ENCODE measurements around the gene CACNA1I. TPM values are rescaled to one million over a fixed set of nuclear protein-coding genes. Genes with fewer than 3 reads are reported as not detected.
A peak's percentile ranks its signal among the peaks of the same experiment; 100 is the strongest.

The CACNA1I gene
- total and polyA plus RNA-seq, 2 of the 8 experiments (the other 6 are each of a cell fraction or from before 2014, with no cell fraction given), result 0.77 to 1.2 TPM

DNA sequence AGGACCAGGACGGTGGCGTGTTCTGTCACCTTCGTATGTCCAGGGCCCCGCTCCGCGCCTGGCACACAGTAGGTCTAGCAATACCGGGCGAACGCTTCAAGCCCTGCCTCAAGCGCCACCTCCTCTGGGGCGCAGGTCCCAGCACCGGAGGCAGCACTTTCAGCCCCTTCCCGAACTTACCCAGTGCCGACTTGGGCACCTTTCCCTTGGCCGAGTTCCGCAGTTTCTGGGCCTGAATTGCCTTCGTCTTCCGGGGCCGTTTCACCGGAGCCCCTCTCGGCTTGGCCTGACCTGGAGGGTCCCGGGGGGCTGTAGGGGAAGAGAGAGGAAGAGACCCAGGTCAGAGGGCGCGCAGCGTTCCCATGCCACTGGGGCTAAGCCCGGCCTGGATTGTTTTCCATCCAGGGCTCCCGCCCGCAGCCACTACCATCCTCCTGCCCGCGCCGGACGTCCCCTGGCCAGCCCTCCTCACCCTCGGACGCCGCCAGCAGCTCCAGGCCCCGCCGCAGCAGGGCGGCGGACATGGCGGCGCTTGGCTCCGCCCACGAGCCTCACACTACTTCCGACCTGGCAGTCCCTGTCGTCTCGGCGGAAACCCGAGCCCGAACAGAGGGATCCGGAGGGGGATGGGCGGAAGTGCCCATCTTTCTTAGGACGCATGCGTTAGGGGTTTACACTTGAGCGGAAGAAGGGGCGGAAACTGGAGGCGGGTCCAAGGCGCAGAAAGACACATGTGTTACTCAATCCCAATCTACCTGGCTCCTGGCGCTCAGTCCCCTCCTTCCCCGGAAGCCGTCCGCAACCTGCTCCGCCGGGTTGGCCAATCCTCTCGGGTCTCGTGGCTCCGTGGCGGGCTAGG lies 38.1 kb upstream of the CACNA1I start, which contains the start of gene RPS19BP1 (continued):
- TF ChIP-seq SRF (IDR thresholded peaks at IDR 0.05; ENCODE audit: low read depth, low read length) (0 out of 2 replicates have a peak, but pooled peaks have one; percentile 26), TBP (IDR thresholded peaks at IDR 0.05; ENCODE audit: low read depth, low read length) (peak; percentile 49; the same call in 1 of the 2 replicates), CREB1 (IDR thresholded peaks at IDR 0.05) (peak; percentile 64), POLR2A (IDR thresholded peaks at IDR 0.05; ENCODE audit: control extremely low read depth in 1 of 2, low read depth in 2 of 2, low read length in 2 of 2) (peak in 1 of 2 experiments; percentile 77; a peak in 2 of 3 replicates)
- TF ChIP-seq, protein P1, sequence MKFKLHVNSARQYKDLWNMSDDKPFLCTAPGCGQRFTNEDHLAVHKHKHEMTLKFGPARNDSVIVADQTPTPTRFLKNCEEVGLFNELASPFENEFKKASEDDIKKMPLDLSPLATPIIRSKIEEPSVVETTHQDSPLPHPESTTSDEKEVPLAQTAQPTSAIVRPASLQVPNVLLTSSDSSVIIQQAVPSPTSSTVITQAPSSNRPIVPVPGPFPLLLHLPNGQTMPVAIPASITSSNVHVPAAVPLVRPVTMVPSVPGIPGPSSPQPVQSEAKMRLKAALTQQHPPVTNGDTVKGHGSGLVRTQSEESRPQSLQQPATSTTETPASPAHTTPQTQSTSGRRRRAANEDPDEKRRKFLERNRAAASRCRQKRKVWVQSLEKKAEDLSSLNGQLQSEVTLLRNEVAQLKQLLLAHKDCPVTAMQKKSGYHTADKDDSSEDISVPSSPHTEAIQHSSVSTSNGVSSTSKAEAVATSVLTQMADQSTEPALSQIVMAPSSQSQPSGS (IDR thresholded peaks at IDR 0.05; ENCODE audit: low read length), result no peak
